HFFc6 (cell line): Measurements from ENCODE around the gene DNLZ. TPM values are rescaled to one million over a fixed set of nuclear protein-coding genes. Genes with fewer than 3 reads are reported as not detected.

ENCODE experiments used
- DNase-seq: peaks from one replicate; pipeline ENCODE4 v3.0.0-alpha.2; 2018
- H3K27ac Mint-ChIP-seq: 2 replicates; pipeline ENCODE4 v1.8.0; 2020; ENCODE audit warnings: mild to moderate bottlenecking, mixed read lengths
- H3K27me3 Mint-ChIP-seq: 2 replicates; pipeline ENCODE4 v1.8.0; 2021; ENCODE audit warnings: mild to moderate bottlenecking, moderate library complexity, mixed read lengths; ENCODE audit not compliant: insufficient read depth
- H3K36me3 Mint-ChIP-seq: 2 replicates; pipeline ENCODE4 v1.8.0; 2021; ENCODE audit warnings: low read depth, mixed read lengths
- H3K4me1 Mint-ChIP-seq: 2 replicates; pipeline ENCODE4 v1.8.0; 2020; ENCODE audit warnings: low read depth, mixed read lengths
- H3K4me3 Mint-ChIP-seq: 2 replicates; pipeline ENCODE4 v1.8.0; 2020; ENCODE audit warnings: mild to moderate bottlenecking, moderate library complexity, mixed read lengths
- H3K9me3 Mint-ChIP-seq: 2 replicates; pipeline ENCODE4 v1.8.0; 2020; ENCODE audit warnings: mild to moderate bottlenecking, mixed read lengths
- total RNA-seq, 6 experiments: library from RNA; stranded (reverse); fragmentation: NEBNext Ultra II Directional; extraction: Animal tissue kit (Norgen Biotek cat#: 25700); gene quantifications; 2 replicates in 1 of 6; 3 replicates in 5 of 6; pipeline ENCODE4 v1.2.3, GENCODE V29; 2021
- TF ChIP-seq, protein P1 (sequence below): fragments of 200-600 bp; sonication (generic); IDR thresholded peaks from 2 replicates; pipeline ENCODE4 v1.5.0; 2021; ENCODE audit warnings: antibody characterized with exemption, mild to moderate bottlenecking

The DNLZ gene
- total RNA-seq, 6 experiments from 2014 or later: 28.5 to 33.3 (median 30.4) TPM

DNA sequence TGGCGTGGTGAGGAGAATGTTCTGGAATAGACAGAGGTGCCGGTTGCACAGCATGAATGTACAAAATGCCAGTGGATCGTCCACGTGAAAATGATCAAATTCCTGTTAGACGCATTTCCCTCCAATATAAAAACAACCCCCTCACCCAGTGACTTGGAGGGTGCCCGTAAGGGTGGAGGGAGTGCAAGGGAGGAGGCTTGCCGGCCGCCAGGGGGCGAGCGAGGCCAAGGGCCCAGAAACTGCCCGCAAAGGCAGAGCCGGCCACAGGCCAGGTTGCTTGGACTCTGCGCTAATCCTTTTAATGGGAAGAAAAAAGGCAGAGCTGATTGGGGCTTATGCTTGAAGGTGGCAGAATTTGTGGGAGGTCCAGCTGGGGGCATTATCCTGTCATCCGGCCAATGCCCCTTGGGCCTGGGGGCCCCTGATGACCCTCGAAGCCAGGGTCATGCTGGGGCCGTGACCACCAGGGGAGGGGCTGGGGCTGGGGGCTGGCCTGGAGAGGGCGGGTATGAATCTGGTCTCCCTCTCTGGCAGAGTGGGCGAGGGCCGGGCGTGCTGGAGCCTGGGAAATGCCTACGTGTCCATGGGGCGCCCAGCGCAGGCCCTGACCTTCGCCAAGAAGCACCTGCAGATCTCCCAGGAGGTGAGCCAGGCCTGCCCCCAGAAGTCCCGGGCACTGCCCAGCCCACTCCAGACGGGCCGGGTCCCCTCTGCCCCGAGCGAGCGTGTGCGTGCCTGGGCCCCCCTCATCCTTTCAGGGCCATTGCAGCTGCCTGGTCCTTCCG is 24.2 kb downstream of the DNLZ start:
- Mint-ChIP-seq H3K27me3 (peaks cover 5% of the 10 kb centered on the region), H3K27ac (no peak overlapping the region), H3K4me3 (no peak overlapping the region), H3K36me3 (no peaks in the 10 kb centered on the region), H3K9me3 (no peaks in the 10 kb centered on the region), H3K4me1 (peaks cover under 1% of the 10 kb centered on the region; the same call in 1 of the 2 replicates)
- TF ChIP-seq, protein P1, sequence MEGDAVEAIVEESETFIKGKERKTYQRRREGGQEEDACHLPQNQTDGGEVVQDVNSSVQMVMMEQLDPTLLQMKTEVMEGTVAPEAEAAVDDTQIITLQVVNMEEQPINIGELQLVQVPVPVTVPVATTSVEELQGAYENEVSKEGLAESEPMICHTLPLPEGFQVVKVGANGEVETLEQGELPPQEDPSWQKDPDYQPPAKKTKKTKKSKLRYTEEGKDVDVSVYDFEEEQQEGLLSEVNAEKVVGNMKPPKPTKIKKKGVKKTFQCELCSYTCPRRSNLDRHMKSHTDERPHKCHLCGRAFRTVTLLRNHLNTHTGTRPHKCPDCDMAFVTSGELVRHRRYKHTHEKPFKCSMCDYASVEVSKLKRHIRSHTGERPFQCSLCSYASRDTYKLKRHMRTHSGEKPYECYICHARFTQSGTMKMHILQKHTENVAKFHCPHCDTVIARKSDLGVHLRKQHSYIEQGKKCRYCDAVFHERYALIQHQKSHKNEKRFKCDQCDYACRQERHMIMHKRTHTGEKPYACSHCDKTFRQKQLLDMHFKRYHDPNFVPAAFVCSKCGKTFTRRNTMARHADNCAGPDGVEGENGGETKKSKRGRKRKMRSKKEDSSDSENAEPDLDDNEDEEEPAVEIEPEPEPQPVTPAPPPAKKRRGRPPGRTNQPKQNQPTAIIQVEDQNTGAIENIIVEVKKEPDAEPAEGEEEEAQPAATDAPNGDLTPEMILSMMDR: peak; percentile 82
- no peak for DNase-seq

DNA sequence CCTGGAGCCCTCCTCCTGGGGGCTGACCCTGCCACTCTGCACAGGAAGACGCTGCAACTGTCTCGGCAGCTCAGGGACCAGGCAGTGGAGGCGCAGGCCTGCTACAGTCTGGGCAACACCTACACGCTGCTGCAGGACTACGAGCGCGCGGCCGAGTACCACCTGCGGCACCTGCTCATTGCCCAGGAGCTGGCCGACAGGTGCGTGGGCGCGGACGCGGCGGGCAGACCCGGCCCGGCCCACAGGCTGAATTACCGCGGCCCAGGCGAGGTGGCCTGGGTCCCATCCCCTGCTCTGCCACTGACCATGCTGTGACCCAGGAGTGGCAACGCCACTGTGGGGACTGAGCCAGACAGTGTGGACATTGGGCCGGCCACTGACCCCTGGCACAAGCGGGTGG is 25.0 kb downstream of the DNLZ start:
- Mint-ChIP-seq H3K4me3 (no peak overlapping the region), H3K27me3 (peaks cover 5% of the 10 kb centered on the region), H3K27ac (no peak overlapping the region), H3K9me3 (no peaks in the 10 kb centered on the region), H3K4me1 (no peaks in the 10 kb centered on the region), H3K36me3 (no peaks in the 10 kb centered on the region)
- no peak for DNase-seq
- TF ChIP-seq, protein P1: no peak

DNA sequence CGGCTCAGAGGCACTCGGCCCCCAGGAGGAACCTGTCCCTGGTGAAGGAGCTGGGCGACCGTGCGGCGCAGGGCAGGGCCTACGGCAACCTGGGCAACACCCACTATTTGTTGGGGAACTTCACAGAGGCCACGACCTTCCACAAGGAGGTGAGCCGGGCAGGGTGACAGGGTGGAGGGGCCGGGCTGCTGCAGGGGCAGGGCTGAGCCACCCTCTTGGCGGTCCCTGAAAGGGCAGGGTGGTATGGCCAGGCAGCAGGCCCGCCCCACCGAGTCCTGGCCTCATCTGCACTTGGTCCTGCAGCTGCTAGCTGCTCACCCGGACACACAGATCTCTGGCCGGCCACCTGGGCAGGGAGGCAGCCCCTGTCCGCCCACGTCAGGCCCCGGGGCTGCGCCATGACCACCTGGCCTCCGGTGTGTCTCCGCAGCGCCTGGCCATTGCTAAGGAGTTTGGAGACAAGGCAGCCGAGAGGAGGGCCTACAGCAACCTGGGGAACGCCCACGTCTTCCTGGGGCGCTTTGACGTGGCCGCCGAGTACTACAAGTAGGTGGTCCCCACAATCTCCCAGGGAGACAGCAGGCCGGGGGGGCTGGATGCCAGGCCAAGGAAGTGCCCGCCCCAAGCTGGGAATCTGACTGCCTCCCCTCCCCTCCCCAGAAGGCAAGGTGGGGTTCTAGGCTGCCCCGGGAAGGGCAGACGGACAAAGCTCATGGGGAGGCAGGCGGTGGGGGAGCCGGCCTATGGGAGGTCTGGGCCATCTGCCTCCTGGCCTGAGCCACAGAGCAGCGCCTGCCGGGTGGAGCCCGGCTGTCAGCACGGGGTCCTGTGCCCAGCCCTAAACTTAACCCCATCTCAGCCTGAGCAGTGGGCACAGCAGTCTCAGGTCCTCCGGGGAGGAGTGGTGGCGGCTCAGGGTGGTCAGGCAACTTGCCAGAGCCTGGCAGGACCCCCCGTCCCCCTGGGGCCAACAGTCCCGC is 25.8 kb downstream of the DNLZ start:
- no peaks in the 10 kb centered on the region for H3K9me3 Mint-ChIP-seq
- TF ChIP-seq, protein P1: no peak
- H3K27me3 Mint-ChIP-seq: peaks cover 3% of the 10 kb centered on the region
- no peak for DNase-seq
- no peaks in the 10 kb centered on the region for H3K36me3 Mint-ChIP-seq
- no peaks in the 10 kb centered on the region for H3K4me1 Mint-ChIP-seq
- H3K27ac Mint-ChIP-seq: no peak overlapping the region
- no peak overlapping the region for H3K4me3 Mint-ChIP-seq

DNA sequence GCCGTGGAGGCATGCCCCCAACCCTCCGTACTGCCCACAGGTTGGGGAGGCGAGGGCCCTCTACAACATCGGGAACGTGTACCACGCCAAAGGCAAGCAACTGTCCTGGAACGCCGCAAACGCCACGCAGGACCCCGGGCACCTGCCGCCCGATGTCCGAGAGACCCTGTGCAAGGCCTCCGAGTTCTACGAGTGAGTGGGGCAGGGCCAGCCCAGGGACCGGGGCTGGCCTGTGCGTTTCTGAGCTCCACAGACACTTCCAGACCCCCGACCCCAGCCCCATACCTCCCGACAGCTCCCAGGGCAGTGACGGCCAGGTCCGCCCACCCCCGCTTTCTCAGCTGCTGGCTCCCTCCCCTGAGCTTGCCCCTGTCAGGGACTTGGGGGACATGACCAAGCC is 26.7 kb downstream of the DNLZ start:
- no peak overlapping the region for H3K27ac Mint-ChIP-seq
- DNase-seq: no peak
- H3K27me3 Mint-ChIP-seq: peaks cover 2% of the 10 kb centered on the region
- no peaks in the 10 kb centered on the region for H3K36me3 Mint-ChIP-seq
- TF ChIP-seq, protein P1: no peak
- no peaks in the 10 kb centered on the region for H3K9me3 Mint-ChIP-seq
- no peaks in the 10 kb centered on the region for H3K4me1 Mint-ChIP-seq
- H3K4me3 Mint-ChIP-seq: no peak overlapping the region

DNA sequence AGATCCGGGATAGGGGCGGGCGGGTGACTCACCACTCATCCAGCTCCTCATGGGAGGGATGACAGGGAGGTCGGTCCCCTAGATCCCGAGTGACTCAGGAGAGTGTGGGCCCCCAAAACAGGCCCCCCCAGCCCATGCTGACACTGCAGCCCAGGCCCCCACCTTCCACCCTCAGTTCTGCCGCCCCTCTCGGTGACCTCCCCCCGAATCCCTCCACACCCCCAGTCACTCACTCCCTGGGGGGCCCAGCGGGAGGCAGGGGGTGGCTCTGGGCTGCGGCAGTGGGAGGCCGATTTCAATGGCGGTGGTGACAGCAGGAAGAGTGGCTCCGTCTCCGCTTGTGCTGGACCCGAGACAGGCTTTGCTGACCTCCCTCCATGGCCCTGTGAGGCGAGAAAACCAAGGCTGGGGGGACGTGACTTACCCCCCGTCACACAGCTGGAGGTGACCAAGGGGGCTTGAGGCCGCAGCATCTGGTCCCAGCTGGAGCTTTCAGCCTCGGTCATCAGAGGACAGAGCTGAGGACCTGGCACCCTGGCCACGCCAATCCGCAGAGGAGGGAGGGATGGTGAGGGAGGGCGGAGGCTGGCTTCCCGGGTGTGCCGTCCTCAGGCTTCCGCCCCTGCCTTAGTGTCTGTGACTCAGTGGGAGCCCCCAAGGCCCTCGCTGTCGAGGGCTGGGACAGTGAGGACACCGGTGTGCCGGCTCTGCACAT is 27.2 kb downstream of the DNLZ start:
- Mint-ChIP-seq H3K4me3 (no peak overlapping the region), H3K27ac (0 out of 2 replicates have a peak overlapping the region, but pooled peaks have one; percentile 24), H3K4me1 (no peaks in the 10 kb centered on the region)

More for the DNA sequence above, 27.2 kb downstream of the DNLZ start:
- no peak for DNase-seq
- Mint-ChIP-seq H3K9me3 (no peaks in the 10 kb centered on the region), H3K36me3 (no peaks in the 10 kb centered on the region), H3K27me3 (peaks cover 2% of the 10 kb centered on the region)
- TF ChIP-seq, protein P1: no peak
